Peyer's patch (tissue), 4 donors: ENCODE data around the gene STK24.

ENCODE experiments used
- POLR2A ChIP-seq, 2 donors: fragments of 450-650 bp; IDR thresholded peaks; one replicate each; pipeline ENCODE4 v1.5.1; 2017; ENCODE audit warnings: antibody characterized with exemption in 2 of 2, mild to moderate bottlenecking in 2 of 2, moderate library complexity in 2 of 2
- TF ChIP-seq, protein P1 (sequence below), 6 experiments: fragments of 450-650 bp in 4 of 6; fragments of 200-600 bp in 2 of 6; sonication (generic) in 1 of 6; IDR thresholded peaks; one replicate each; pipeline ENCODE4 v1.5.1; 2017 to 2019; ENCODE audit warnings: antibody characterized with exemption in 6 of 6, mild to moderate bottlenecking in 3 of 6, moderate library complexity in 1 of 6

GRCh38 chr13:98450539-98451111 is 126.3 kb downstream of the STK24 start:
- TF ChIP-seq, protein P1, sequence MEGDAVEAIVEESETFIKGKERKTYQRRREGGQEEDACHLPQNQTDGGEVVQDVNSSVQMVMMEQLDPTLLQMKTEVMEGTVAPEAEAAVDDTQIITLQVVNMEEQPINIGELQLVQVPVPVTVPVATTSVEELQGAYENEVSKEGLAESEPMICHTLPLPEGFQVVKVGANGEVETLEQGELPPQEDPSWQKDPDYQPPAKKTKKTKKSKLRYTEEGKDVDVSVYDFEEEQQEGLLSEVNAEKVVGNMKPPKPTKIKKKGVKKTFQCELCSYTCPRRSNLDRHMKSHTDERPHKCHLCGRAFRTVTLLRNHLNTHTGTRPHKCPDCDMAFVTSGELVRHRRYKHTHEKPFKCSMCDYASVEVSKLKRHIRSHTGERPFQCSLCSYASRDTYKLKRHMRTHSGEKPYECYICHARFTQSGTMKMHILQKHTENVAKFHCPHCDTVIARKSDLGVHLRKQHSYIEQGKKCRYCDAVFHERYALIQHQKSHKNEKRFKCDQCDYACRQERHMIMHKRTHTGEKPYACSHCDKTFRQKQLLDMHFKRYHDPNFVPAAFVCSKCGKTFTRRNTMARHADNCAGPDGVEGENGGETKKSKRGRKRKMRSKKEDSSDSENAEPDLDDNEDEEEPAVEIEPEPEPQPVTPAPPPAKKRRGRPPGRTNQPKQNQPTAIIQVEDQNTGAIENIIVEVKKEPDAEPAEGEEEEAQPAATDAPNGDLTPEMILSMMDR (IDR thresholded peaks at IDR 0.05): no peak
- TF ChIP-seq POLR2A (IDR thresholded peaks at IDR 0.05): no peak
